HL-60 (cell line): Measurements from ENCODE around the gene BCL2L1.
A peak's percentile ranks its signal among the peaks of the same experiment; 100 is the strongest.

ENCODE experiments used
- DNase-seq, 2 experiments: peaks; one replicate each; pipeline ENCODE4 v3.0.0-alpha.2; 2010 to 2020; ENCODE audit warnings: low read depth in 1 of 2, low spot score in 1 of 2
- H3K27ac ChIP-seq: fragments of 250-450 bp; sonication (Bioruptor Pico); replicated peaks from 2 replicates; pipeline ENCODE4 v1.5.1; 2020; ENCODE audit warnings: mild to moderate bottlenecking, moderate library complexity
- H3K27me3 ChIP-seq: fragments of 250-450 bp; sonication (Bioruptor Pico); 2 replicates; pipeline ENCODE4 v1.5.1; 2021; ENCODE audit warnings: mild to moderate bottlenecking, moderate library complexity; ENCODE audit not compliant: insufficient read depth, poor library complexity, severe bottlenecking
- H3K4me3 ChIP-seq: replicated peaks from 2 replicates; pipeline ENCODE4 v1.5.1; 2011; ENCODE audit warnings: mild to moderate bottlenecking, control low read depth, low read length; ENCODE audit not compliant: insufficient read depth
- GABPA ChIP-seq: IDR thresholded peaks from 2 replicates; pipeline ENCODE4 v1.6.1; 2012; ENCODE audit warnings: low read depth
- POLR2AphosphoS5 ChIP-seq: IDR thresholded peaks from 2 replicates; pipeline ENCODE4 v1.6.1; 2012; ENCODE audit warnings: low read depth
- SPI1 ChIP-seq: IDR thresholded peaks from 2 replicates; pipeline ENCODE4 v1.6.1; 2012; ENCODE audit warnings: low read depth, mild to moderate bottlenecking, borderline replicate concordance
- TF ChIP-seq, protein P1 (sequence below): IDR thresholded peaks from one replicate; pipeline ENCODE4 v1.5.1; 2011; ENCODE audit warnings: low read length, control low read depth, inconsistent platforms; ENCODE audit not compliant: insufficient read depth
- TF ChIP-seq, protein P2 (sequence below): IDR thresholded peaks from 2 replicates; pipeline ENCODE4 v1.6.1; 2012; ENCODE audit warnings: low read depth; ENCODE audit not compliant: insufficient replicate concordance

Gene BCL2L1

DNA sequence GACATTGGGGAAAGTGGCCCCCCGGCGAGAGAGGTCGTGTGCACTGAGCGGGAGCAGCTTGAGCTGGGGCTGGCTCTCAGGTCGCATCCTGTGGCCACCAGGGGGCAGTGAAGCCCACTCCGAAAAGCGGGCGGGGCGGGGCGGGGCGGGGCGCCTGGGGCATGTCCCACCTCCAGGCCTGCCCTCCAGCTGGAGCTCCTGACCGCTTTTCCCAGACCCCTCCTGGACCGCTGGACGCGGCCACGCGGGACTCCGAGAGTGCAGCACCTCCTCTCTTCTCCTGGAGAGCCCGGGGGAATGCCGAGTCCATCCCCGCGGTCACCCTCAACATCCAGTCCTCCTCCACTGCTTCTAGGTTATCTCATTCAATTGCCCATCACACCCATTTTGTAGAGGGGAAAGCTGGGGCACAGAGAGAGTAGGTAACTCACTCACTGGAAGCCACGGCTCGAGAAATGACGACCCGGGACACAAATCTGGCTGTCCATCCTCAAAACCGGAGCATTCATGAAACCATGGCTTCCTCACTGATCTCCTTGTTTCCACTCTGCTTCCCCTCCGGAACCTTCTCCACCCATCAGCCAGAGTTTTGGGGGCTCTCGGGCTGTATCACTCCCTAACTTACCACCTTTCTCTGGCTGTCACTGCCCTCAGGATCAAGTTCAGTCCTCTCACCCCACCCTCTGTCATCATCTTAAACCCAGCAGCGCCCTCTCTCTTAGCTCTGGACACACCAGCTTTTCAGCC, 60.9 kb downstream of the BCL2L1 start:
- H3K4me3 ChIP-seq: peak overlapping the region; percentile 48
- peak; percentile 25 to 62 for DNase-seq
- H3K27me3 ChIP-seq: no peaks in the 10 kb centered on the region
- TF ChIP-seq, protein P1, sequence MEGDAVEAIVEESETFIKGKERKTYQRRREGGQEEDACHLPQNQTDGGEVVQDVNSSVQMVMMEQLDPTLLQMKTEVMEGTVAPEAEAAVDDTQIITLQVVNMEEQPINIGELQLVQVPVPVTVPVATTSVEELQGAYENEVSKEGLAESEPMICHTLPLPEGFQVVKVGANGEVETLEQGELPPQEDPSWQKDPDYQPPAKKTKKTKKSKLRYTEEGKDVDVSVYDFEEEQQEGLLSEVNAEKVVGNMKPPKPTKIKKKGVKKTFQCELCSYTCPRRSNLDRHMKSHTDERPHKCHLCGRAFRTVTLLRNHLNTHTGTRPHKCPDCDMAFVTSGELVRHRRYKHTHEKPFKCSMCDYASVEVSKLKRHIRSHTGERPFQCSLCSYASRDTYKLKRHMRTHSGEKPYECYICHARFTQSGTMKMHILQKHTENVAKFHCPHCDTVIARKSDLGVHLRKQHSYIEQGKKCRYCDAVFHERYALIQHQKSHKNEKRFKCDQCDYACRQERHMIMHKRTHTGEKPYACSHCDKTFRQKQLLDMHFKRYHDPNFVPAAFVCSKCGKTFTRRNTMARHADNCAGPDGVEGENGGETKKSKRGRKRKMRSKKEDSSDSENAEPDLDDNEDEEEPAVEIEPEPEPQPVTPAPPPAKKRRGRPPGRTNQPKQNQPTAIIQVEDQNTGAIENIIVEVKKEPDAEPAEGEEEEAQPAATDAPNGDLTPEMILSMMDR: peak; percentile 21
- no peak for TF ChIP-seq POLR2AphosphoS5
- TF ChIP-seq, protein P2, sequence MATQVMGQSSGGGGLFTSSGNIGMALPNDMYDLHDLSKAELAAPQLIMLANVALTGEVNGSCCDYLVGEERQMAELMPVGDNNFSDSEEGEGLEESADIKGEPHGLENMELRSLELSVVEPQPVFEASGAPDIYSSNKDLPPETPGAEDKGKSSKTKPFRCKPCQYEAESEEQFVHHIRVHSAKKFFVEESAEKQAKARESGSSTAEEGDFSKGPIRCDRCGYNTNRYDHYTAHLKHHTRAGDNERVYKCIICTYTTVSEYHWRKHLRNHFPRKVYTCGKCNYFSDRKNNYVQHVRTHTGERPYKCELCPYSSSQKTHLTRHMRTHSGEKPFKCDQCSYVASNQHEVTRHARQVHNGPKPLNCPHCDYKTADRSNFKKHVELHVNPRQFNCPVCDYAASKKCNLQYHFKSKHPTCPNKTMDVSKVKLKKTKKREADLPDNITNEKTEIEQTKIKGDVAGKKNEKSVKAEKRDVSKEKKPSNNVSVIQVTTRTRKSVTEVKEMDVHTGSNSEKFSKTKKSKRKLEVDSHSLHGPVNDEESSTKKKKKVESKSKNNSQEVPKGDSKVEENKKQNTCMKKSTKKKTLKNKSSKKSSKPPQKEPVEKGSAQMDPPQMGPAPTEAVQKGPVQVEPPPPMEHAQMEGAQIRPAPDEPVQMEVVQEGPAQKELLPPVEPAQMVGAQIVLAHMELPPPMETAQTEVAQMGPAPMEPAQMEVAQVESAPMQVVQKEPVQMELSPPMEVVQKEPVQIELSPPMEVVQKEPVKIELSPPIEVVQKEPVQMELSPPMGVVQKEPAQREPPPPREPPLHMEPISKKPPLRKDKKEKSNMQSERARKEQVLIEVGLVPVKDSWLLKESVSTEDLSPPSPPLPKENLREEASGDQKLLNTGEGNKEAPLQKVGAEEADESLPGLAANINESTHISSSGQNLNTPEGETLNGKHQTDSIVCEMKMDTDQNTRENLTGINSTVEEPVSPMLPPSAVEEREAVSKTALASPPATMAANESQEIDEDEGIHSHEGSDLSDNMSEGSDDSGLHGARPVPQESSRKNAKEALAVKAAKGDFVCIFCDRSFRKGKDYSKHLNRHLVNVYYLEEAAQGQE: no peak
- TF ChIP-seq SPI1: no peak
- TF ChIP-seq GABPA: no peak
- H3K27ac ChIP-seq: no peak overlapping the region

DNA sequence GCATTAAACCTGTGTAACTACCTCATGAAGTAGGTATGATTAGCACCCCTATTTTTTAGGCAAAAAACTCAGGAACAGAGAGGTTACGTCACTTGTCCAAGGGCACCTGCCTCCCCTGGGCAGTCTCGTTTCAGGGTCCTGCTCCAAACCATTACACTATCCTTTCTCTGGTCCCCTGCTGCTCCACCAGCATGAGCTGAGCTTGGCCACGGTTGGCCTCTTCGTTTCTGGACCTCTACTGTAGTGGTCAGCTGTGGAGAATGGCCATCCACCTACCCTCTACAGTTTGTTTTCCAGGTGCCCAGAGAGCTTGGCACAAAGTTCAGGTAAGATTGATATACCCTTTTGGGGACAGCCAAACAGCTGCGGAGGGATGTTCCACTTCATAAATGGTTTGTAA, 68.1 kb downstream of the BCL2L1 start:
- TF ChIP-seq, protein P1: no peak
- TF ChIP-seq SPI1 (no peak), POLR2AphosphoS5 (no peak), GABPA (no peak)
- TF ChIP-seq, protein P2: no peak
- DNase-seq: no peak
- Histone ChIP-seq H3K27ac (no peak overlapping the region), H3K4me3 (no peak overlapping the region), H3K27me3 (no peaks in the 10 kb centered on the region)

DNA sequence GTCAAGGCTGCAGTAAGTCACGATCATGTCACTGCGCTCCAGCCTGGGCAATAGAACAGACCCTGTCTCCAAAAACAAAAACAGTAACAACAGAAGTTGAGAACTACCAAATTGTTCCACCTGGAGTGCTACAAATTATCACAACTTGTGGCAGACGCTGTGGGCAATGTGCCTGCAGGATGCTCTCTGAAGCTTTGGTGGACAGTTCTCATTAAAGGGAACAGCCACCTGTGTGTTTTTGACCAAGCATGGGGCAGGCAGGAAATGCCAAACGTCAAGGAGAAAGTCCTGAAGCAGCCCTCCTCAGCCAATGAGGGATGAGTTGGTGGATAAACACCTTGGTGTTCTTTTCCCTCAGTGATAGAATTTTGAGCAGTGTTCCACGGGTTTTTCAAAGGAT, 69.1 kb downstream of the BCL2L1 start:
- DNase-seq: no peak

More for the DNA sequence above, 69.1 kb downstream of the BCL2L1 start:
- Histone ChIP-seq H3K4me3 (no peak overlapping the region), H3K27ac (no peak overlapping the region), H3K27me3 (no peaks in the 10 kb centered on the region)
- TF ChIP-seq GABPA (no peak), POLR2AphosphoS5 (no peak), SPI1 (no peak)
- TF ChIP-seq, protein P2: no peak
- TF ChIP-seq, protein P1: no peak
